GM12891 (cell line): ENCODE results near the gene AGBL1.
"Not testable (repeated sequence)": the region's sequence is repeated elsewhere in the genome, so short reads cannot be mapped to it uniquely, and the experiment has no call there.

Source experiments
- POLR2A ChIP-seq: IDR thresholded peaks from 2 replicates; pipeline ENCODE4 v1.6.1; 2011; ENCODE audit warnings: low read depth, low read length, control low read depth
- POLR2AphosphoS5 ChIP-seq: IDR thresholded peaks from 2 replicates; pipeline ENCODE4 v1.6.1; 2011; ENCODE audit warnings: low read depth, low read length, control low read depth
- TAF1 ChIP-seq: IDR thresholded peaks from 2 replicates; pipeline ENCODE4 v1.6.1; 2011; ENCODE audit warnings: low read depth, low read length, control low read depth

GRCh38 chr15:86122691-86123391, 43.2 kb downstream of the AGBL1 start:
- TF ChIP-seq POLR2A, POLR2AphosphoS5, TAF1: not testable (repeated sequence)
